ENCODE results near the gene ZNF682.
"Not testable (repeated sequence)": the region's sequence is repeated elsewhere in the genome, so short reads cannot be mapped to it uniquely, and the experiment has no call there.

ZNF682 gene
- long read RNA-seq = 0 reads

GRCh38 chr19:20039203-20039723 is at the start of gene ZNF682:
Gene ZNF682, minus strand, starts transcription at chr19:20039505. Its CDS starts 160 bp downstream, at chr19:20039345.
- DNase-seq (ENCODE audit: low read depth in 1 of 2, low spot score in 1 of 2) = peak; percentile 10 to 83
- TF ChIP-seq SPI1 (IDR thresholded peaks at IDR 0.05; ENCODE audit: borderline replicate concordance, low read depth) (no peak), GABPA (IDR thresholded peaks at IDR 0.05; ENCODE audit: low read depth) (peak; percentile 23; the same call in 1 of the 2 replicates)
- Histone ChIP-seq H3K27ac (replicated peaks) (peak within 1 kb of the TSS; percentile 48), H3K27me3 (ENCODE audit: insufficient read depth, poor library complexity, severe bottlenecking) (no peaks in the 10 kb centered on the region), H3K4me3 (replicated peaks; ENCODE audit: insufficient read depth, low read length) (peak within 1 kb of the TSS; percentile 39)

DNA sequence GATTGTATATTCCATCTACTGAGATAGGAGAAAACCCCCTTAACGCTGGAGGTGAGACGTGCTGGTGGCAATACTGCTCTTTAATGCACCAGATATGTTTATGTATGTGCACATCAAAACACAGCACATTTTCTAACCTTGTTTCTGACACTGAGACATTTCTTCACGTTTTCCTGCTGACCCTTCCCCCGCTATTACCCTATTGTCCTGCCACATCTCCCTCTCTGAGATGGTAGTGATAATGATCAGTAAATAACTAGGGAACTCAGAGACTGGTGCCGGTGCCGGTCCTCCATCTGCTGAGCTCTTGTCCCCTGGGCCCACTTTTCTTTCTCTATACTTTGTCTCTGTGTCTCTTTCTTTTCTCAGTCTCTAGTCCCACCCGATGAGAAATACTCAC is 43.6 kb upstream of the ZNF682 start:
- H3K27me3 ChIP-seq (ENCODE audit: insufficient read depth, poor library complexity, severe bottlenecking); H3K4me3 ChIP-seq (replicated peaks; ENCODE audit: insufficient read depth, low read length); H3K27ac ChIP-seq (replicated peaks); DNase-seq (ENCODE audit: low read depth in 1 of 2, low spot score in 1 of 2): not testable (repeated sequence)

DNA sequence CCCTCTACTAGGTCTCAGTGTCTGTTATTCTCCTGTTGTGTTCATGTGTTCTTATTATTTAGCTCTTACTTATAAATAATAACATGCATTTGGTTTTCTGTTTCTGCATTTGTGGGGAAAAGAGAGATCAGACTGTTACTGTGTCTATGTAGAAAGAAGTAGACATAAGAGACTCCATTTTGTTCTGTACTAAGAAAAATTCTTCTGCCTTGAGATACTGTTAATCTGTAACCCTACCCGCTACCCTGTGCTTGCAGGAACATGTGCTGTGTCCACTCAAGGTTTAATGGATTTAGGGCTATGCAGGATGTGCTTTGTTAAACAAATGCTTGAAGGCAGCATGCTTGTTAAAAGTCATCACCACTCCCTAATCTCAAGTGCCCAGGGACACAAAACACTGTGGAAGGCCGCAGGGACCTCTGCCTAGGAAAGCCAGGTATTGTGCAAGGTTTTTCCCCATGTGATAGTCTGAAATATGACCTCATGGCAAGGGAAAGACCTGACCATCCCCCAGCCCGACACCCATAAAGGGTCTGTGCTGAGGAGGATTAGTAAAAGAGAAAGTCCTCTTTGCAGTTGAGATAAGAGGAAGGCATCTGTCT is 43.0 kb upstream of the ZNF682 start:
- H3K27ac ChIP-seq (replicated peaks); DNase-seq (ENCODE audit: low read depth in 1 of 2, low spot score in 1 of 2); H3K4me3 ChIP-seq (replicated peaks; ENCODE audit: insufficient read depth, low read length); H3K27me3 ChIP-seq (ENCODE audit: insufficient read depth, poor library complexity, severe bottlenecking): not testable (repeated sequence)

GRCh38 chr19:20080656-20081055 is 41.4 kb upstream of the ZNF682 start:
- Histone ChIP-seq H3K27me3 (ENCODE audit: insufficient read depth, poor library complexity, severe bottlenecking) (no peaks in the 10 kb centered on the region), H3K27ac (replicated peaks) (no peak overlapping the region), H3K4me3 (replicated peaks; ENCODE audit: insufficient read depth, low read length) (no peak overlapping the region)
- TF ChIP-seq, protein P1, sequence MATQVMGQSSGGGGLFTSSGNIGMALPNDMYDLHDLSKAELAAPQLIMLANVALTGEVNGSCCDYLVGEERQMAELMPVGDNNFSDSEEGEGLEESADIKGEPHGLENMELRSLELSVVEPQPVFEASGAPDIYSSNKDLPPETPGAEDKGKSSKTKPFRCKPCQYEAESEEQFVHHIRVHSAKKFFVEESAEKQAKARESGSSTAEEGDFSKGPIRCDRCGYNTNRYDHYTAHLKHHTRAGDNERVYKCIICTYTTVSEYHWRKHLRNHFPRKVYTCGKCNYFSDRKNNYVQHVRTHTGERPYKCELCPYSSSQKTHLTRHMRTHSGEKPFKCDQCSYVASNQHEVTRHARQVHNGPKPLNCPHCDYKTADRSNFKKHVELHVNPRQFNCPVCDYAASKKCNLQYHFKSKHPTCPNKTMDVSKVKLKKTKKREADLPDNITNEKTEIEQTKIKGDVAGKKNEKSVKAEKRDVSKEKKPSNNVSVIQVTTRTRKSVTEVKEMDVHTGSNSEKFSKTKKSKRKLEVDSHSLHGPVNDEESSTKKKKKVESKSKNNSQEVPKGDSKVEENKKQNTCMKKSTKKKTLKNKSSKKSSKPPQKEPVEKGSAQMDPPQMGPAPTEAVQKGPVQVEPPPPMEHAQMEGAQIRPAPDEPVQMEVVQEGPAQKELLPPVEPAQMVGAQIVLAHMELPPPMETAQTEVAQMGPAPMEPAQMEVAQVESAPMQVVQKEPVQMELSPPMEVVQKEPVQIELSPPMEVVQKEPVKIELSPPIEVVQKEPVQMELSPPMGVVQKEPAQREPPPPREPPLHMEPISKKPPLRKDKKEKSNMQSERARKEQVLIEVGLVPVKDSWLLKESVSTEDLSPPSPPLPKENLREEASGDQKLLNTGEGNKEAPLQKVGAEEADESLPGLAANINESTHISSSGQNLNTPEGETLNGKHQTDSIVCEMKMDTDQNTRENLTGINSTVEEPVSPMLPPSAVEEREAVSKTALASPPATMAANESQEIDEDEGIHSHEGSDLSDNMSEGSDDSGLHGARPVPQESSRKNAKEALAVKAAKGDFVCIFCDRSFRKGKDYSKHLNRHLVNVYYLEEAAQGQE (IDR thresholded peaks at IDR 0.05; ENCODE audit: insufficient replicate concordance, low read depth) = no peak
- no peak for TF ChIP-seq GABPA (IDR thresholded peaks at IDR 0.05; ENCODE audit: low read depth)
- no peak for TF ChIP-seq CTCF (IDR thresholded peaks at IDR 0.05; ENCODE audit: insufficient read depth, low read length)
- TF ChIP-seq SPI1 (IDR thresholded peaks at IDR 0.05; ENCODE audit: borderline replicate concordance, low read depth) = no peak
- no peak for TF ChIP-seq POLR2AphosphoS5 (IDR thresholded peaks at IDR 0.05; ENCODE audit: low read depth)
- DNase-seq (ENCODE audit: low read depth in 1 of 2, low spot score in 1 of 2) = no peak

DNA sequence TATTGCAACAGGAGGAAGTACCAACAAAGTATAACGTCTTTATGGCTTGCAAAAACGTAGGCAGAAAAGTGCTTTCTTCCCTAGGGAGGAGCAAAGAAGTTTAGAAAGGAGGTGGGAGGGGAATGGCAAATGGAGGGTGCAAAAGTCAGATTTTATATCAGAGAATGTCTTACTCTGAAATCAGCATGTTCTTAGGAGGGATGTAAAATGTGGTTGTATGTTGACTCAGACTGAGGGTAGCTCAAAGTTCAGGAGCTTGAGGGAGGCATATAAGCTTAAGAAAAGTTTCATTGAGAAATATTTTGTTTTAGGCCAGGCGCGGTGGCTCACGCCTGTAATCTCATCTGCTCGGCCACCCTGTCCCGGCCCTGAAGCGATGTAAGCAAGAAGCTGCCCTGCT is 40.2 kb upstream of the ZNF682 start:
- H3K27ac ChIP-seq (replicated peaks) = no peak overlapping the region; the same call in 1 of the 2 replicates
- no peak for DNase-seq (ENCODE audit: low read depth in 1 of 2, low spot score in 1 of 2)
- H3K27me3 ChIP-seq (ENCODE audit: insufficient read depth, poor library complexity, severe bottlenecking) = no peaks in the 10 kb centered on the region
- TF ChIP-seq, protein P1 (IDR thresholded peaks at IDR 0.05; ENCODE audit: insufficient replicate concordance, low read depth) = no peak
- TF ChIP-seq CTCF (IDR thresholded peaks at IDR 0.05; ENCODE audit: insufficient read depth, low read length) (no peak), POLR2AphosphoS5 (IDR thresholded peaks at IDR 0.05; ENCODE audit: low read depth) (no peak), SPI1 (IDR thresholded peaks at IDR 0.05; ENCODE audit: borderline replicate concordance, low read depth) (no peak), GABPA (IDR thresholded peaks at IDR 0.05; ENCODE audit: low read depth) (no peak)
- no peak overlapping the region for H3K4me3 ChIP-seq (replicated peaks; ENCODE audit: insufficient read depth, low read length)

Data from HL-60 (cell line).